Thyroid gland (tissue), 4 donors: Measurements from ENCODE around the gene BCLAF3.

Experiments used
- POLR2A ChIP-seq, 2 donors: fragments of 450-650 bp; IDR thresholded peaks; one replicate each; pipeline ENCODE4 v1.6.1; 2017; ENCODE audit warnings: antibody characterized with exemption in 2 of 2, mild to moderate bottlenecking in 2 of 2, moderate library complexity in 1 of 2
- TF ChIP-seq, protein P1 (sequence below), 6 experiments: fragments of 200-600 bp in 3 of 6; fragments of 450-650 bp in 3 of 6; sonication (generic) in 3 of 6; IDR thresholded peaks; one replicate each; pipeline ENCODE4 v1.5.1; 2016 to 2019; ENCODE audit warnings: antibody characterized with exemption in 6 of 6, mild to moderate bottlenecking in 2 of 6, inconsistent platforms in 1 of 6, moderate library complexity in 1 of 6

DNA sequence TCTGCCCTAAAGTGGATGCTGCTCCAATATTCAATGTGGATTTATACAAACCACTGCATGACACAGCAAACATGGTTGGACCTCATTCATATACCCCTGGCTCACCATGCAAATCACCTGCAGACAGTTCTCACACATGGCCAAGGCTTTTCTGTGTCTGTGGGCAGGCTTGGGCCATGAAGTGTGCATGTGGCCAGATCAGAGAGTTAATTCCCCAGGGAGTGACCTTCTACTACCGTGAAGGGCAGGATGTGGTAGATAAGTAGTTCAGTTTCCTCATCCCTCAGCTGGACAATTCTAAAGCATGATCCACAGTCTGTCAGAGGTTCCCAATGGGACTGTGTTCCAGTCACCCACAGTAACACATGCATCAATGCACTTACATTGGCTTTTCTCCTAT lies 24.6 kb upstream of the BCLAF3 start:
- TF ChIP-seq, protein P1, sequence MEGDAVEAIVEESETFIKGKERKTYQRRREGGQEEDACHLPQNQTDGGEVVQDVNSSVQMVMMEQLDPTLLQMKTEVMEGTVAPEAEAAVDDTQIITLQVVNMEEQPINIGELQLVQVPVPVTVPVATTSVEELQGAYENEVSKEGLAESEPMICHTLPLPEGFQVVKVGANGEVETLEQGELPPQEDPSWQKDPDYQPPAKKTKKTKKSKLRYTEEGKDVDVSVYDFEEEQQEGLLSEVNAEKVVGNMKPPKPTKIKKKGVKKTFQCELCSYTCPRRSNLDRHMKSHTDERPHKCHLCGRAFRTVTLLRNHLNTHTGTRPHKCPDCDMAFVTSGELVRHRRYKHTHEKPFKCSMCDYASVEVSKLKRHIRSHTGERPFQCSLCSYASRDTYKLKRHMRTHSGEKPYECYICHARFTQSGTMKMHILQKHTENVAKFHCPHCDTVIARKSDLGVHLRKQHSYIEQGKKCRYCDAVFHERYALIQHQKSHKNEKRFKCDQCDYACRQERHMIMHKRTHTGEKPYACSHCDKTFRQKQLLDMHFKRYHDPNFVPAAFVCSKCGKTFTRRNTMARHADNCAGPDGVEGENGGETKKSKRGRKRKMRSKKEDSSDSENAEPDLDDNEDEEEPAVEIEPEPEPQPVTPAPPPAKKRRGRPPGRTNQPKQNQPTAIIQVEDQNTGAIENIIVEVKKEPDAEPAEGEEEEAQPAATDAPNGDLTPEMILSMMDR (IDR thresholded peaks at IDR 0.05), result no peak
- TF ChIP-seq POLR2A (IDR thresholded peaks at IDR 0.05), result no peak
